ENCODE data around the gene NFATC1. TPM values are rescaled to one million over a fixed set of nuclear protein-coding genes. Genes with fewer than 3 reads are reported as not detected.
"Not testable (repeated sequence)": the region's sequence is repeated elsewhere in the genome, so short reads cannot be mapped to it uniquely, and the experiment has no call there.

The NFATC1 gene
- total RNA-seq, 1 donor from 2014 or later, result 18.3 TPM

- DNase-seq, result no peak
- TF ChIP-seq CTCF (IDR thresholded peaks at IDR 0.05; ENCODE audit: borderline replicate concordance), result no peak
- no peaks in the 10 kb centered on the region for H3K9me3 ChIP-seq (replicated peaks)
- H3K36me3 ChIP-seq, result peaks cover 27% of the 10 kb centered on the region
- no peak overlapping the region for H3K27ac ChIP-seq (replicated peaks)
- H3K27me3 ChIP-seq (ENCODE audit: low read depth), result no peaks in the 10 kb centered on the region
- no peak overlapping the region for H3K4me3 ChIP-seq
- peaks cover 4% of the 10 kb centered on the region for H3K4me1 ChIP-seq
- intact Hi-C loops (cut with micrococcal nuclease), result no loop called here
Measured at GRCh38 chr18:79375441-79376154, 20.1 kb upstream of the NFATC1 start.

GRCh38 chr18:79376661-79377060, 19.1 kb upstream of the NFATC1 start:
- H3K9me3 ChIP-seq (replicated peaks); H3K27me3 ChIP-seq (ENCODE audit: low read depth); H3K4me1 ChIP-seq; H3K4me3 ChIP-seq; H3K27ac ChIP-seq (replicated peaks); intact Hi-C loops (cut with micrococcal nuclease); DNase-seq: not testable (repeated sequence)
- H3K36me3 ChIP-seq, result peaks cover 27% of the 10 kb centered on the region

- Histone ChIP-seq H3K4me1 (peaks cover 4% of the 10 kb centered on the region), H3K36me3 (peaks cover 27% of the 10 kb centered on the region), H3K27ac (replicated peaks) (no peak overlapping the region), H3K27me3 (ENCODE audit: low read depth) (no peaks in the 10 kb centered on the region), H3K4me3 (no peak overlapping the region), H3K9me3 (replicated peaks) (no peaks in the 10 kb centered on the region)
- no peak for TF ChIP-seq CTCF (IDR thresholded peaks at IDR 0.05; ENCODE audit: borderline replicate concordance)
- intact Hi-C loops (cut with micrococcal nuclease), result no loop called here
- no peak for DNase-seq
Measured at GRCh38 chr18:79377187-79377891, 18.4 kb upstream of the NFATC1 start.

GRCh38 chr18:79378536-79379250, 17.0 kb upstream of the NFATC1 start:
- H3K36me3 ChIP-seq, result peaks cover 26% of the 10 kb centered on the region
- intact Hi-C loops (cut with micrococcal nuclease), result loop anchor here (2.0 kb wide), 1 partner anchor 266 kb away; no protein-coding TSS in a partner anchor
- H3K27me3 ChIP-seq (ENCODE audit: low read depth), result no peaks in the 10 kb centered on the region
- peak; percentile 79 for DNase-seq
- peak; percentile 97 for TF ChIP-seq CTCF (IDR thresholded peaks at IDR 0.05; ENCODE audit: borderline replicate concordance)
- no peak overlapping the region for H3K27ac ChIP-seq (replicated peaks)
- H3K9me3 ChIP-seq (replicated peaks), result no peaks in the 10 kb centered on the region
- H3K4me3 ChIP-seq, result no peak overlapping the region
- H3K4me1 ChIP-seq, result peaks cover 4% of the 10 kb centered on the region

- no peak overlapping the region for H3K4me3 ChIP-seq
- H3K27me3 ChIP-seq (ENCODE audit: low read depth), result no peaks in the 10 kb centered on the region
- peaks cover 4% of the 10 kb centered on the region for H3K4me1 ChIP-seq
- no peaks in the 10 kb centered on the region for H3K9me3 ChIP-seq (replicated peaks)
- DNase-seq, result no peak
- intact Hi-C loops (cut with micrococcal nuclease), result loop anchor here (2.0 kb wide), 1 partner anchor 265 kb away; no protein-coding TSS in a partner anchor
- TF ChIP-seq CTCF (IDR thresholded peaks at IDR 0.05; ENCODE audit: borderline replicate concordance), result no peak
- peaks cover 23% of the 10 kb centered on the region for H3K36me3 ChIP-seq
- H3K27ac ChIP-seq (replicated peaks), result no peak overlapping the region
Measured at GRCh38 chr18:79379251-79379905, 16.4 kb upstream of the NFATC1 start.

Data from left ventricle myocardium inferior (tissue), 1 donor.